HT-29 (cell line): Measurements from ENCODE around the gene FCHSD1. TPM values are rescaled to one million over a fixed set of nuclear protein-coding genes. Genes with fewer than 3 reads are reported as not detected.

Source experiments
- DNase-seq: peaks from one replicate; pipeline ENCODE4 v3.0.0-alpha.2; 2015; ENCODE audit warnings: low spot score
- total RNA-seq: library from RNA; depleted of rRNA; stranded (reverse); fragments of >200 nt; shearing (Covaris generic); gene quantifications from 2 replicates; pipeline ENCODE4 v1.2.3, GENCODE V29; 2014

FCHSD1 gene
- total RNA-seq, 1 experiment from 2014 or later: 30.6 TPM

- no peak for DNase-seq
Measured at GRCh38 chr5:141672841-141673813, 21.9 kb upstream of the FCHSD1 start.

GRCh38 chr5:141672071-141672840 lies 21.0 kb upstream of the FCHSD1 start:
- no peak for DNase-seq

- DNase-seq: no peak
Measured at GRCh38 chr5:141669520-141669919, 18.3 kb upstream of the FCHSD1 start.

- DNase-seq: no peak
Measured at GRCh38 chr5:141668601-141669265, 17.5 kb upstream of the FCHSD1 start.

- DNase-seq: no peak
Measured at GRCh38 chr5:141665995-141666940, 15.1 kb upstream of the FCHSD1 start.

- DNase-seq: peak; percentile 78
Measured at GRCh38 chr5:141664733-141665461, 13.7 kb upstream of the FCHSD1 start.

- no peak for DNase-seq
Measured at GRCh38 chr5:141663506-141663905, 12.3 kb upstream of the FCHSD1 start.

GRCh38 chr5:141662028-141662427 lies 10.8 kb upstream of the FCHSD1 start:
- no peak for DNase-seq

GRCh38 chr5:141657937-141658545 lies 6.8 kb upstream of the FCHSD1 start:
- DNase-seq: no peak

GRCh38 chr5:141657404-141657803 lies 6.2 kb upstream of the FCHSD1 start:
- DNase-seq: no peak

GRCh38 chr5:141656396-141656795 lies 5.2 kb upstream of the FCHSD1 start:
- no peak for DNase-seq

- DNase-seq: no peak
Measured at GRCh38 chr5:141655020-141655419, 3.8 kb upstream of the FCHSD1 start.

- no peak for DNase-seq
Measured at GRCh38 chr5:141654298-141654697, 3.1 kb upstream of the FCHSD1 start.

- DNase-seq: no peak
Measured at GRCh38 chr5:141651728-141652105, 499 bp upstream of the FCHSD1 start.

- DNase-seq: no peak
Measured at GRCh38 chr5:141649972-141650371, 1.2 kb downstream of the FCHSD1 start.

GRCh38 chr5:141649056-141649688 lies 2.0 kb downstream of the FCHSD1 start:
- DNase-seq: no peak

GRCh38 chr5:141647851-141648250 lies 3.4 kb downstream of the FCHSD1 start:
- no peak for DNase-seq

- DNase-seq: no peak
Measured at GRCh38 chr5:141647242-141647641, 4.0 kb downstream of the FCHSD1 start.

GRCh38 chr5:141646026-141646425 lies 5.2 kb downstream of the FCHSD1 start:
- DNase-seq: no peak
